ENCODE results near the gene QDPR.
"Not testable (repeated sequence)": the region's sequence is repeated elsewhere in the genome, so short reads cannot be mapped to it uniquely, and the experiment has no call there.

DNA sequence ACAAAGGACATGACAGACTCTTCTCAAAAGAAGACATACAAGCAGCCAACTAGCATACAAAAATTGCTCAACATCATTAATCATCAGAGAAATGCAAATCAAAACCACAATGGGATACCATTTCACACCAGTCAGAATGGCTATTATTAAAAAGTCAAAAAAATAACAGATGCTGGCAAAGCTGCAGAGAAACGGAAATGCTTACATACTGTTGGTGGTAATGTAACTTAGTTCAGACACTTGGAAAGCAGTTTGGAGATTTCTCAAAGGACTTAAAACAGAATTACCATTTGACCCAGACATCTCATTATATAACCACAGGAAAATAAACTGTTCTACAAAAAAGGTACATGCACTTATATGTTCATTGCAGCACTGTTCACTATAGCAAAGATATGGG is 69.4 kb downstream of the QDPR start:
- TF ChIP-seq CTCF (IDR thresholded peaks at IDR 0.05 in 2 of 3, conservative IDR thresholded peaks at IDR 0.05 in 1 of 3; ENCODE audit: borderline replicate concordance in 1 of 3, insufficient read depth in 1 of 3, low read depth in 2 of 3, low read length in 2 of 3); RAD21 (IDR thresholded peaks at IDR 0.05; ENCODE audit: low read depth); CEBPB (IDR thresholded peaks at IDR 0.05; ENCODE audit: low read depth); REST (IDR thresholded peaks at IDR 0.05; ENCODE audit: low read depth); POLR2A (IDR thresholded peaks at IDR 0.05; ENCODE audit: borderline replicate concordance, extremely low read depth, insufficient read depth, insufficient read length); YY1 (IDR thresholded peaks at IDR 0.05; ENCODE audit: extremely low read depth, insufficient replicate concordance, low read depth, low read length); TCF7L2 (IDR thresholded peaks at IDR 0.05; ENCODE audit: borderline replicate concordance, extremely low read depth, insufficient read depth, insufficient read length): not testable (repeated sequence)
